HL-60 (cell line): Measurements from ENCODE around the gene FRA10AC1.

Experiments
- POLR2AphosphoS5 ChIP-seq: IDR thresholded peaks from 2 replicates; pipeline ENCODE4 v1.6.1; 2012; ENCODE audit warnings: low read depth
- TF ChIP-seq, protein P1 (sequence below): IDR thresholded peaks from one replicate; pipeline ENCODE4 v1.5.1; 2011; ENCODE audit warnings: low read length, control low read depth, inconsistent platforms; ENCODE audit not compliant: insufficient read depth

DNA sequence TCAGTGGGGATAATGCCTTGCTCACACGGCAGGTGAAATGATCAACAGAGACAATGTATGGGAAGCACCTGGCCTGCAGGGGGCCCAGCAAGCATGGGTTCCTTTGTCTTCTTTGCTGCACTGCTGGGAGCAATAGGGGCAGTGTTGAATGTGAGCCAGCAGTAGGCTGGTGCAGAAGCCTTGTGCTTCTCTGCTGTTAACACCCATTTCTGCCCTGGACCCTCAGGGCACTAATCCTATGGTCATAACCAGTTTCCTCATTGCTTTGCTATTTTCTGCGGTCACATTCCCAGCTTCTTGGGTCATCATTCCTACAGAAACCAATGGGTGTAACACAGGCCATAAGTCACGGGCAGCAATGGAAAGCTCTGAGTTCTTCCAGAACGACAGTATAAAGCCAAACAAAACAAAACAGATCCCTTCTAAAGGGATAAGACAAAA is 44.5 kb upstream of the FRA10AC1 start:
- TF ChIP-seq, protein P1, sequence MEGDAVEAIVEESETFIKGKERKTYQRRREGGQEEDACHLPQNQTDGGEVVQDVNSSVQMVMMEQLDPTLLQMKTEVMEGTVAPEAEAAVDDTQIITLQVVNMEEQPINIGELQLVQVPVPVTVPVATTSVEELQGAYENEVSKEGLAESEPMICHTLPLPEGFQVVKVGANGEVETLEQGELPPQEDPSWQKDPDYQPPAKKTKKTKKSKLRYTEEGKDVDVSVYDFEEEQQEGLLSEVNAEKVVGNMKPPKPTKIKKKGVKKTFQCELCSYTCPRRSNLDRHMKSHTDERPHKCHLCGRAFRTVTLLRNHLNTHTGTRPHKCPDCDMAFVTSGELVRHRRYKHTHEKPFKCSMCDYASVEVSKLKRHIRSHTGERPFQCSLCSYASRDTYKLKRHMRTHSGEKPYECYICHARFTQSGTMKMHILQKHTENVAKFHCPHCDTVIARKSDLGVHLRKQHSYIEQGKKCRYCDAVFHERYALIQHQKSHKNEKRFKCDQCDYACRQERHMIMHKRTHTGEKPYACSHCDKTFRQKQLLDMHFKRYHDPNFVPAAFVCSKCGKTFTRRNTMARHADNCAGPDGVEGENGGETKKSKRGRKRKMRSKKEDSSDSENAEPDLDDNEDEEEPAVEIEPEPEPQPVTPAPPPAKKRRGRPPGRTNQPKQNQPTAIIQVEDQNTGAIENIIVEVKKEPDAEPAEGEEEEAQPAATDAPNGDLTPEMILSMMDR, result no peak
- TF ChIP-seq POLR2AphosphoS5, result no peak
